NCI-H2029 treated with DMSO at 0.1 percent for 48 hours (cell line): ENCODE results near the gene TTC3.
A peak's percentile ranks its signal among the peaks of the same experiment; 100 is the strongest.

ENCODE experiments used
- DNase-seq: peaks from one replicate; lab custom pipeline; 2025; lab: John Stamatoyannopoulos, UW

Gene TTC3

GRCh38 chr21:37060296-37060695 lies 12.8 kb upstream of the TTC3 start:
- peak; percentile 86 for DNase-seq

GRCh38 chr21:37061926-37062592 lies 11.0 kb upstream of the TTC3 start:
- no peak for DNase-seq

GRCh38 chr21:37062593-37062935 lies 10.5 kb upstream of the TTC3 start:
- no peak for DNase-seq

- no peak for DNase-seq
Measured at GRCh38 chr21:37063433-37063832, 9.6 kb upstream of the TTC3 start.

GRCh38 chr21:37064841-37065240 lies 8.2 kb upstream of the TTC3 start:
- DNase-seq, result no peak

GRCh38 chr21:37065561-37066177 lies 7.4 kb upstream of the TTC3 start:
- DNase-seq, result no peak

- DNase-seq, result no peak
Measured at GRCh38 chr21:37071561-37072273, 1.3 kb upstream of the TTC3 start.

GRCh38 chr21:37072274-37072987 lies 623 bp upstream of the TTC3 start:
- peak; percentile 47 for DNase-seq

- no peak for DNase-seq
Measured at GRCh38 chr21:37073417-37074196, 553 bp downstream of the TTC3 start.

- DNase-seq, result no peak
Measured at GRCh38 chr21:37074197-37074510, 1.1 kb downstream of the TTC3 start.

- DNase-seq, result no peak
Measured at GRCh38 chr21:37074546-37074945, 1.5 kb downstream of the TTC3 start.

- DNase-seq, result no peak
Measured at GRCh38 chr21:37075214-37075770, 2.2 kb downstream of the TTC3 start.

GRCh38 chr21:37076087-37076850 lies 3.2 kb downstream of the TTC3 start:
- DNase-seq, result no peak

- DNase-seq, result no peak
Measured at GRCh38 chr21:37077403-37077802, 4.3 kb downstream of the TTC3 start.

- DNase-seq, result no peak
Measured at GRCh38 chr21:37079211-37079824, 6.3 kb downstream of the TTC3 start.

- no peak for DNase-seq
Measured at GRCh38 chr21:37082375-37082774, 9.3 kb downstream of the TTC3 start.

- no peak for DNase-seq
Measured at GRCh38 chr21:37082856-37083528, 9.9 kb downstream of the TTC3 start.

- no peak for DNase-seq
Measured at GRCh38 chr21:37085726-37086125, 12.7 kb downstream of the TTC3 start.

GRCh38 chr21:37087188-37087587 lies 14.1 kb downstream of the TTC3 start:
- DNase-seq, result no peak

- DNase-seq, result peak; percentile 16
Measured at GRCh38 chr21:37088186-37088735, 15.2 kb downstream of the TTC3 start.
